A549 (cell line): ENCODE results near the gene STAG2. TPM values are rescaled to one million over a fixed set of nuclear protein-coding genes. Genes with fewer than 3 reads are reported as not detected.

ENCODE experiments used
- ATAC-seq, 2 experiments: fragments of 200-7000 bp in 1 of 2; fragments of >200 bp in 1 of 2; cut with Nextera tagmentation in 1 of 2; cut with Tn5 transposase in 1 of 2; 3 replicates each; pipeline versions ENCODE4 v1.8.0 to v1.9.1; 2018 to 2020; ENCODE audit warnings: mild to moderate bottlenecking in 1 of 2, moderate library complexity in 1 of 2
- CTCF ChIA-PET: fragments of 300-600 bp; sonication (Branson Sonifier 250); formaldehyde crosslinking; extraction: SDS; loops from one replicate; lab custom pipeline; 2021; ENCODE audit warnings: antibody characterized with exemption, inconsistent platforms; lab: Yijun Ruan, JAX
- POLR2A ChIA-PET: fragments of 350-600 bp; formaldehyde crosslinking; extraction: SDS; loops from one replicate; lab custom pipeline; 2021; ENCODE audit warnings: antibody characterized with exemption, inconsistent platforms; lab: Yijun Ruan, JAX
- DNase-seq, 2 experiments: peaks; one replicate each; pipeline versions ENCODE4 v3.0.0 to v3.0.0-alpha.2; 2011 to 2016; ENCODE audit warnings: low read depth in 1 of 2, low spot score in 1 of 2
- FAIRE-seq: peaks from 2 replicates; lab custom pipeline; 2011; peaks lifted over from hg19 to GRCh38; lab: Jason Lieb, UNC
- H3K27ac ChIP-seq, 2 experiments: fragments of >200 bp; sonication (Bioruptor Twin); formaldehyde crosslinking; 3 replicates each; pipeline ENCODE4 v1.5.1; 2016 to 2017
- H3K4me1 ChIP-seq: fragments of >200 bp; sonication (Bioruptor Twin); formaldehyde crosslinking; 3 replicates; pipeline ENCODE4 v1.6.1; 2016
- H3K4me2 ChIP-seq: fragments of >200 bp; sonication (Bioruptor Twin); formaldehyde crosslinking; 3 replicates; pipeline ENCODE4 v1.6.1; 2016
- H3K4me3 ChIP-seq: fragments of >200 bp; sonication (Bioruptor Twin); formaldehyde crosslinking; 3 replicates; pipeline ENCODE4 v1.5.1; 2016
- H3K9me3 ChIP-seq: fragments of >200 bp; sonication (Bioruptor Twin); formaldehyde crosslinking; 3 replicates; pipeline ENCODE4 v1.6.1; 2016
- BCL3 ChIP-seq: fragments of >200 bp; sonication (Bioruptor Twin); formaldehyde crosslinking; IDR thresholded peaks from 3 replicates; pipeline ENCODE4 v1.6.1; 2016
- CBX2 ChIP-seq: fragments of 200-600 bp; sonication (generic); IDR thresholded peaks from 2 replicates; pipeline ENCODE4 v1.6.1; 2016; ENCODE audit warnings: low read depth, mild to moderate bottlenecking, borderline replicate concordance
- CEBPB ChIP-seq, 2 experiments: fragments of >200 bp in 1 of 2; sonication (Bioruptor Twin) in 1 of 2; formaldehyde crosslinking in 1 of 2; IDR thresholded peaks; 2 replicates each; pipeline ENCODE4 v1.6.1; 2012 to 2016
- CHD2 ChIP-seq: fragments of 150-350 bp; IDR thresholded peaks from 2 replicates; pipeline ENCODE4 v1.6.1; 2014; ENCODE audit warnings: low read length; ENCODE audit not compliant: partially characterized antibody
- CHD4 ChIP-seq: fragments of 200-600 bp; sonication (generic); IDR thresholded peaks from 2 replicates; pipeline ENCODE4 v1.6.1; 2016; ENCODE audit warnings: antibody characterized with exemption, mild to moderate bottlenecking, borderline replicate concordance
- CTCF ChIP-seq: fragments of >200 bp; sonication (Bioruptor Twin); formaldehyde crosslinking; IDR thresholded peaks from 3 replicates; pipeline ENCODE4 v1.5.1; 2016
- EP300 ChIP-seq, 2 experiments: fragments of >200 bp; sonication (Bioruptor Twin); formaldehyde crosslinking; IDR thresholded peaks; 2 replicates in 1 of 2; 3 replicates in 1 of 2; pipeline ENCODE4 v1.6.1; 2016 to 2017
- FOSL2 ChIP-seq, 2 experiments: fragments of 450-650 bp in 1 of 2; fragments of >200 bp in 1 of 2; sonication (Bioruptor Twin) in 1 of 2; formaldehyde crosslinking; IDR thresholded peaks; 2 replicates each; pipeline versions ENCODE4 v1.5.0 to v1.6.1; 2016 to 2020; ENCODE audit warnings: mild to moderate bottlenecking in 1 of 2, moderate library complexity in 1 of 2
- GATA3 ChIP-seq: IDR thresholded peaks from 2 replicates; pipeline ENCODE4 v1.6.1; 2012; ENCODE audit warnings: borderline replicate concordance
- HDAC2 ChIP-seq: fragments of 200-600 bp; sonication (generic); IDR thresholded peaks from 2 replicates; pipeline ENCODE4 v1.6.1; 2016
- HEYL ChIP-seq: fragments of 250-450 bp; sonication (Bioruptor Pico); IDR thresholded peaks from 2 replicates; pipeline ENCODE4 v1.8.0; 2021; ENCODE audit warnings: mild to moderate bottlenecking, moderate library complexity
- HOXA7 ChIP-seq: fragments of 250-450 bp; sonication (Bioruptor Pico); IDR thresholded peaks from 2 replicates; pipeline ENCODE4 v1.5.0; 2020; ENCODE audit warnings: mild to moderate bottlenecking, moderate library complexity
- HOXB5 ChIP-seq: fragments of 250-450 bp; sonication (Bioruptor Pico); IDR thresholded peaks from 2 replicates; pipeline ENCODE4 v1.5.0; 2020; ENCODE audit warnings: mild to moderate bottlenecking, moderate library complexity
- KDM1A ChIP-seq: fragments of 200-600 bp; sonication (generic); IDR thresholded peaks from 2 replicates; pipeline ENCODE4 v1.6.1; 2016; ENCODE audit warnings: low read depth, mild to moderate bottlenecking
- KDM5A ChIP-seq: fragments of 200-600 bp; sonication (generic); IDR thresholded peaks from 2 replicates; pipeline ENCODE4 v1.6.1; 2016; ENCODE audit warnings: antibody characterized with exemption, mild to moderate bottlenecking
- MAX ChIP-seq: IDR thresholded peaks from 2 replicates; pipeline ENCODE4 v1.6.1; 2012
- NFE2L2 ChIP-seq: fragments of 150-350 bp; conservative IDR thresholded peaks from 2 replicates; pipeline ENCODE4 v1.6.1; 2014; ENCODE audit warnings: low read length
- PBX3 ChIP-seq: IDR thresholded peaks from 2 replicates; pipeline ENCODE4 v1.6.1; 2012
- POLR2AphosphoS2 ChIP-seq: conservative IDR thresholded peaks from 2 replicates; pipeline ENCODE4 v1.6.1; 2012; ENCODE audit warnings: low read length, improper control_type of control experiment, inconsistent platforms
- WGBS: methylation state at CpG from one replicate; pipeline ENCODE4 v1.1.6; 2017; ENCODE audit errors: missing lambda C conversion rate; 5-methylcytosine and 5-hydroxymethylcytosine counted together
- polyA plus RNA-seq, 4 experiments: library from polyadenylated mRNA; depleted of rRNA in 3 of 4; stranded (reverse); fragments of >200 nt; fragmentation: RNase III in 1 of 4; extraction: RNeasy Plus Mini Kit Qiagen cat#74134 plus additional on column Dnase treatment in 1 of 4; gene quantifications; 2 replicates in 3 of 4; 3 replicates in 1 of 4; pipeline ENCODE4 v1.2.3, GENCODE V29; 2011 to 2017

The STAG2 gene
- polyA plus RNA-seq, 2 of the 4 experiments (the other 2 are of a cell fraction), result 49.5 to 92.8 TPM

- H3K4me3 ChIP-seq, result no peak overlapping the region
- peak overlapping the region in 1 of 2 experiments; percentile 65; a peak in 3 of 6 replicates for H3K27ac ChIP-seq
- FAIRE-seq, result peak; percentile 92
- H3K4me1 ChIP-seq, result peaks cover 36% of the 10 kb centered on the region; the same call in 2 of the 3 replicates
- no peaks in the 10 kb centered on the region for H3K9me3 ChIP-seq
- no peak for TF ChIP-seq CBX2
- no peak for TF ChIP-seq MAX
- no peak for TF ChIP-seq CTCF
- no peak for TF ChIP-seq HOXA7 (CRISPR knock-in tag)
- no peak for TF ChIP-seq CEBPB (IDR thresholded peaks at IDR 0.05)
- no peak for TF ChIP-seq POLR2AphosphoS2
- TF ChIP-seq KDM5A, result no peak
- TF ChIP-seq BCL3, result no peak
- TF ChIP-seq HEYL, result no peak
- no peak for TF ChIP-seq KDM1A
- TF ChIP-seq CHD2, result no peak
- no peak for TF ChIP-seq HOXB5 (CRISPR knock-in tag)
- TF ChIP-seq FOSL2 (IDR thresholded peaks at IDR 0.05), result no peak
- no peak for TF ChIP-seq FOSL2 (CRISPR knock-in tag; IDR thresholded peaks at IDR 0.05)
- TF ChIP-seq EP300 (IDR thresholded peaks at IDR 0.05), result no peak
- no peak for TF ChIP-seq HDAC2
- TF ChIP-seq CHD4, result no peak
- TF ChIP-seq NFE2L2, result no peak
- POLR2A ChIA-PET, result interaction anchor here (0.6 to 1.1 kb wide), 2 partner anchors 57 to 139 kb away, joined by 3 to 5 read pairs; no protein-coding TSS in a partner anchor
- no peak overlapping the region for H3K4me2 ChIP-seq
- ATAC-seq, result peak in 1 of 2 experiments; percentile 53; a peak in 2 of 6 replicates
- CTCF ChIA-PET, result interaction anchor here (0.7 to 1.2 kb wide), 2 partner anchors 33 to 36 kb away, joined by 3 to 4 read pairs; no protein-coding TSS in a partner anchor
- no peak for DNase-seq
Observed at GRCh38 chrX:123917069-123917468, 44.4 kb upstream of the STAG2 start.

- ChIA-PET CTCF (interaction anchor here (1.2 kb wide), 1 partner anchor 34 kb away, joined by 3 read pairs; no protein-coding TSS in a partner anchor), POLR2A (interaction anchor here (1.1 kb wide), 1 partner anchor 58 kb away, joined by 3 read pairs; no protein-coding TSS in a partner anchor)
- TF ChIP-seq GATA3, result no peak
- TF ChIP-seq PBX3, result no peak
- FAIRE-seq, result peak; percentile 59
- H3K9me3 ChIP-seq, result no peaks in the 10 kb centered on the region
- ATAC-seq, result no peak
- peak overlapping the region; percentile 46 for H3K4me2 ChIP-seq
- peak overlapping the region; percentile 41 to 77; a peak in 4 of 6 replicates for H3K27ac ChIP-seq
- no peak for DNase-seq
- no peak overlapping the region for H3K4me3 ChIP-seq
- peaks cover 36% of the 10 kb centered on the region; the same call in 2 of the 3 replicates for H3K4me1 ChIP-seq
- 48% methylated on average over 4 of the region's 4 CpGs for WGBS
Observed at GRCh38 chrX:123918106-123918721, 43.3 kb upstream of the STAG2 start.
